A549 (cell line): ENCODE data around the gene SLC6A7. TPM values are rescaled to one million over a fixed set of nuclear protein-coding genes. Genes with fewer than 3 reads are reported as not detected.

Experiments used
- ATAC-seq, 2 experiments: fragments of 200-7000 bp in 1 of 2; fragments of >200 bp in 1 of 2; cut with Nextera tagmentation in 1 of 2; cut with Tn5 transposase in 1 of 2; 3 replicates each; pipeline versions ENCODE4 v1.8.0 to v1.9.1; 2018 to 2020; ENCODE audit warnings: mild to moderate bottlenecking in 1 of 2, moderate library complexity in 1 of 2
- CTCF ChIA-PET: fragments of 300-600 bp; sonication (Branson Sonifier 250); formaldehyde crosslinking; extraction: SDS; loops from one replicate; lab custom pipeline; 2021; ENCODE audit warnings: antibody characterized with exemption, inconsistent platforms; lab: Yijun Ruan, JAX
- POLR2A ChIA-PET: fragments of 350-600 bp; formaldehyde crosslinking; extraction: SDS; loops from one replicate; lab custom pipeline; 2021; ENCODE audit warnings: antibody characterized with exemption, inconsistent platforms; lab: Yijun Ruan, JAX
- DNase-seq, 2 experiments: peaks; one replicate each; pipeline versions ENCODE4 v3.0.0 to v3.0.0-alpha.2; 2011 to 2016; ENCODE audit warnings: low read depth in 1 of 2, low spot score in 1 of 2
- FAIRE-seq: peaks from 2 replicates; lab custom pipeline; 2011; peaks lifted over from hg19 to GRCh38; lab: Jason Lieb, UNC
- H3K27ac ChIP-seq, 2 experiments: fragments of >200 bp; sonication (Bioruptor Twin); formaldehyde crosslinking; 3 replicates each; pipeline ENCODE4 v1.5.1; 2016 to 2017
- H3K4me1 ChIP-seq: fragments of >200 bp; sonication (Bioruptor Twin); formaldehyde crosslinking; 3 replicates; pipeline ENCODE4 v1.6.1; 2016
- H3K4me2 ChIP-seq: fragments of >200 bp; sonication (Bioruptor Twin); formaldehyde crosslinking; 3 replicates; pipeline ENCODE4 v1.6.1; 2016
- H3K4me3 ChIP-seq: fragments of >200 bp; sonication (Bioruptor Twin); formaldehyde crosslinking; 3 replicates; pipeline ENCODE4 v1.5.1; 2016
- H3K9me3 ChIP-seq: fragments of >200 bp; sonication (Bioruptor Twin); formaldehyde crosslinking; 3 replicates; pipeline ENCODE4 v1.6.1; 2016
- BHLHE40 ChIP-seq: IDR thresholded peaks from 2 replicates; pipeline ENCODE4 v1.6.1; 2012; ENCODE audit warnings: low read depth, low read length, inconsistent platforms
- CEBPB ChIP-seq, 2 experiments: fragments of >200 bp in 1 of 2; sonication (Bioruptor Twin) in 1 of 2; formaldehyde crosslinking in 1 of 2; IDR thresholded peaks; 2 replicates each; pipeline ENCODE4 v1.6.1; 2012 to 2016
- CHD2 ChIP-seq: fragments of 150-350 bp; IDR thresholded peaks from 2 replicates; pipeline ENCODE4 v1.6.1; 2014; ENCODE audit warnings: low read length; ENCODE audit not compliant: partially characterized antibody
- CHD4 ChIP-seq: fragments of 200-600 bp; sonication (generic); IDR thresholded peaks from 2 replicates; pipeline ENCODE4 v1.6.1; 2016; ENCODE audit warnings: antibody characterized with exemption, mild to moderate bottlenecking, borderline replicate concordance
- EHF ChIP-seq: fragments of 250-450 bp; sonication (Bioruptor Pico); IDR thresholded peaks from 2 replicates; pipeline ENCODE4 v1.5.0; 2020; ENCODE audit warnings: mild to moderate bottlenecking
- FOSB ChIP-seq: fragments of 250-450 bp; sonication (Bioruptor Pico); IDR thresholded peaks from 2 replicates; pipeline ENCODE4 v1.5.0; 2020; ENCODE audit warnings: mild to moderate bottlenecking, moderate library complexity
- FOSL2 ChIP-seq, 2 experiments: fragments of 450-650 bp in 1 of 2; fragments of >200 bp in 1 of 2; sonication (Bioruptor Twin) in 1 of 2; formaldehyde crosslinking; IDR thresholded peaks; 2 replicates each; pipeline versions ENCODE4 v1.5.0 to v1.6.1; 2016 to 2020; ENCODE audit warnings: mild to moderate bottlenecking in 1 of 2, moderate library complexity in 1 of 2
- HDAC2 ChIP-seq: fragments of 200-600 bp; sonication (generic); IDR thresholded peaks from 2 replicates; pipeline ENCODE4 v1.6.1; 2016
- HEYL ChIP-seq: fragments of 250-450 bp; sonication (Bioruptor Pico); IDR thresholded peaks from 2 replicates; pipeline ENCODE4 v1.8.0; 2021; ENCODE audit warnings: mild to moderate bottlenecking, moderate library complexity
- HOXB13 ChIP-seq: fragments of 250-450 bp; sonication (Bioruptor Pico); IDR thresholded peaks from 2 replicates; pipeline ENCODE4 v1.5.0; 2020; ENCODE audit warnings: low read depth, mild to moderate bottlenecking, moderate library complexity
- HOXB5 ChIP-seq: fragments of 250-450 bp; sonication (Bioruptor Pico); IDR thresholded peaks from 2 replicates; pipeline ENCODE4 v1.5.0; 2020; ENCODE audit warnings: mild to moderate bottlenecking, moderate library complexity
- MAZ ChIP-seq: fragments of 150-350 bp; IDR thresholded peaks from 2 replicates; pipeline ENCODE4 v1.6.1; 2014; ENCODE audit warnings: antibody characterized with exemption, low read depth, low read length, borderline replicate concordance
- MYC ChIP-seq: IDR thresholded peaks from 2 replicates; pipeline ENCODE4 v1.6.1; 2012; ENCODE audit warnings: mild to moderate bottlenecking, inconsistent platforms, low read length, improper control_type of control experiment, borderline replicate concordance
- NPAS2 ChIP-seq: fragments of 250-450 bp; sonication (Bioruptor Pico); IDR thresholded peaks from 2 replicates; pipeline ENCODE4 v1.8.0; 2022; ENCODE audit warnings: mild to moderate bottlenecking, moderate library complexity, borderline replicate concordance
- PHF8 ChIP-seq: fragments of 200-600 bp; sonication (generic); IDR thresholded peaks from 2 replicates; pipeline ENCODE4 v1.6.1; 2016; ENCODE audit warnings: low read depth, mild to moderate bottlenecking, antibody characterized with exemption, moderate library complexity, borderline replicate concordance
- POLR2A ChIP-seq: IDR thresholded peaks from 2 replicates; pipeline ENCODE4 v1.6.1; 2012; ENCODE audit warnings: mild to moderate bottlenecking, low read length
- SMC3 ChIP-seq: fragments of >200 bp; sonication (Bioruptor Twin); formaldehyde crosslinking; IDR thresholded peaks from 3 replicates; pipeline ENCODE4 v1.6.1; 2018; ENCODE audit warnings: inconsistent platforms
- TFCP2L1 ChIP-seq: fragments of 250-450 bp; sonication (Bioruptor Pico); IDR thresholded peaks from 2 replicates; pipeline ENCODE4 v1.5.0; 2021; ENCODE audit warnings: mild to moderate bottlenecking
- ZFP36 ChIP-seq: fragments of 450-650 bp; IDR thresholded peaks from 2 replicates; pipeline ENCODE4 v1.6.1; 2014; ENCODE audit warnings: borderline replicate concordance; ENCODE audit not compliant: partially characterized antibody
- ZNF302 ChIP-seq: fragments of 250-450 bp; sonication (Bioruptor Pico); IDR thresholded peaks from 2 replicates; pipeline ENCODE4 v1.9.0; 2021; ENCODE audit warnings: inconsistent platforms, mild to moderate bottlenecking, moderate library complexity
- ZSCAN20 ChIP-seq: fragments of 250-450 bp; sonication (Bioruptor Pico); IDR thresholded peaks from 2 replicates; pipeline ENCODE4 v1.8.0; 2022; ENCODE audit warnings: mild to moderate bottlenecking, moderate library complexity
- WGBS: methylation state at CpG from one replicate; pipeline ENCODE4 v1.1.6; 2017; ENCODE audit errors: missing lambda C conversion rate; 5-methylcytosine and 5-hydroxymethylcytosine counted together
- polyA plus RNA-seq, 4 experiments: library from polyadenylated mRNA; depleted of rRNA in 3 of 4; stranded (reverse); fragments of >200 nt; fragmentation: RNase III in 1 of 4; extraction: RNeasy Plus Mini Kit Qiagen cat#74134 plus additional on column Dnase treatment in 1 of 4; gene quantifications; 2 replicates in 3 of 4; 3 replicates in 1 of 4; pipeline ENCODE4 v1.2.3, GENCODE V29; 2011 to 2017
- TF ChIP-seq, protein P1 (sequence below): fragments of 450-650 bp; IDR thresholded peaks from 2 replicates; pipeline ENCODE4 v1.6.1; 2014; ENCODE audit warnings: antibody characterized with exemption
- TF ChIP-seq, protein P2 (sequence below): fragments of 150-350 bp; IDR thresholded peaks from 2 replicates; pipeline ENCODE4 v1.6.1; 2014; ENCODE audit warnings: low read depth, mild to moderate bottlenecking, low read length

Gene SLC6A7
- polyA plus RNA-seq, 2 of the 4 experiments (the other 2 are of a cell fraction): not detected

DNA sequence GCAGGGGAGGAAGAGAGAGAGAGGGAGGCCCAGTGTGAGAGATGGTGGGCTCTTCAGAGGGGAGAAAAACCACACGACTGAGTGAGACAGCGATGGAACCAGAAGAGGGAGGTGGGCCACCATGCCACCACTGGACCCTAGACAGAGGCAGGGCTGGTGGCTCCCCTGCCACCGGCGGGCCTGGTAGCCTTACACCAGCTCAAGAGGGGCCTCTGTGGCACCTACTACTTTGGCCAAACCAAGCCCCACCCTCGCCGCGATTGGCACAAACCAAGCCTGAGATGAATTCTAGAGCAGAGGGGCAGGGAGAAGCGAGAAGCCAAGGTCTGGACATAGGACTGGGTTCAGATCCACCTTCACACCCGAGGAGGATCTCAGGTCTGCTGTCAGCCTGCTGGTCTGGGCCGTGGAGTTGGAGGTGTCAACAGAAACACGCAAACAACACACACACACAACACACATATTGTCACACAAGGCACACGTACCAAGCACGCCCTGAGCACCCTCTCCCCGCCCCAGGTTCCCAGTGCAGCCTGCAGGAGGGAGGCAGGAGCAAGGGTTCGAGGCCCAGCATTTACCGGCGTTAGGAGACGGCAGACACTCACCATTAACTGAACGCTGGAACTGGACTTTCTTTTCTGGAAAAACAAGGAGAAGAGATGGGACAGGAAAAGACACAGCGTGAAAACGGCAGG lies 49.4 kb downstream of the SLC6A7 start:
- Histone ChIP-seq H3K4me3 (no peak overlapping the region), H3K27ac (no peak overlapping the region), H3K4me1 (no peaks in the 10 kb centered on the region), H3K9me3 (no peaks in the 10 kb centered on the region), H3K4me2 (no peak overlapping the region)
- TF ChIP-seq HOXB13 (CRISPR knock-in tag) (no peak), NPAS2 (CRISPR knock-in tag) (no peak), BHLHE40 (no peak)
- ATAC-seq (no peak), DNase-seq (no peak), FAIRE-seq (no peak)
- ChIA-PET POLR2A (no interaction called here), CTCF (interaction anchor here (2.3 kb wide), 1 partner anchor 111 kb away, joined by 6 read pairs; no protein-coding TSS in a partner anchor)
- 79% methylated on average over 21 of the region's 21 CpGs for WGBS

DNA sequence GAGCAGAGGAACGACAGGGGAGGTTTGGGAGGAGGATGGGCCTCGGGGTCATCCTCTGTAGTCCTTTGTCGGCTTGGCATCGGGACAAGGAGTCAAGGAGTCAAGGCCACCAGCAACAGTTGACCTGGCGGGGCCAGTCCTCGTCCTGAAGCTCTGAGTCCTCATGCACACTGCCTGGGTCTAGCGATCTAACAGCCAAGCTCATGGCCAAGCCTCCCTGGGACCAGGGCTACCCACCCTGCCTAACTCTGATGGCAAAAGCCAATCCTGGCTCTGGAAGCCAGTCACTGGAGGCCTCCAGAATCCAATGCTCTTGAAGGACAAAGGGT lies 49.9 kb downstream of the SLC6A7 start:
- TF ChIP-seq ZFP36 (no peak), FOSB (no peak), CHD4 (no peak), TFCP2L1 (CRISPR knock-in tag) (no peak)
- TF ChIP-seq, protein P1, sequence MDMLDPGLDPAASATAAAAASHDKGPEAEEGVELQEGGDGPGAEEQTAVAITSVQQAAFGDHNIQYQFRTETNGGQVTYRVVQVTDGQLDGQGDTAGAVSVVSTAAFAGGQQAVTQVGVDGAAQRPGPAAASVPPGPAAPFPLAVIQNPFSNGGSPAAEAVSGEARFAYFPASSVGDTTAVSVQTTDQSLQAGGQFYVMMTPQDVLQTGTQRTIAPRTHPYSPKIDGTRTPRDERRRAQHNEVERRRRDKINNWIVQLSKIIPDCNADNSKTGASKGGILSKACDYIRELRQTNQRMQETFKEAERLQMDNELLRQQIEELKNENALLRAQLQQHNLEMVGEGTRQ: no peak
- Histone ChIP-seq H3K4me3 (no peak overlapping the region), H3K4me2 (no peak overlapping the region), H3K4me1 (no peaks in the 10 kb centered on the region), H3K27ac (no peak overlapping the region), H3K9me3 (no peaks in the 10 kb centered on the region)
- no peak for FAIRE-seq
- no peak for DNase-seq
- ChIA-PET CTCF (interaction anchor here (1.1 to 2.3 kb wide), 3 partner anchors 22 to 111 kb away, joined by 3 to 8 read pairs (median 6); no protein-coding TSS in a partner anchor), POLR2A (no interaction called here)
- 53% methylated on average over 7 of the region's 7 CpGs for WGBS
- ATAC-seq: no peak

DNA sequence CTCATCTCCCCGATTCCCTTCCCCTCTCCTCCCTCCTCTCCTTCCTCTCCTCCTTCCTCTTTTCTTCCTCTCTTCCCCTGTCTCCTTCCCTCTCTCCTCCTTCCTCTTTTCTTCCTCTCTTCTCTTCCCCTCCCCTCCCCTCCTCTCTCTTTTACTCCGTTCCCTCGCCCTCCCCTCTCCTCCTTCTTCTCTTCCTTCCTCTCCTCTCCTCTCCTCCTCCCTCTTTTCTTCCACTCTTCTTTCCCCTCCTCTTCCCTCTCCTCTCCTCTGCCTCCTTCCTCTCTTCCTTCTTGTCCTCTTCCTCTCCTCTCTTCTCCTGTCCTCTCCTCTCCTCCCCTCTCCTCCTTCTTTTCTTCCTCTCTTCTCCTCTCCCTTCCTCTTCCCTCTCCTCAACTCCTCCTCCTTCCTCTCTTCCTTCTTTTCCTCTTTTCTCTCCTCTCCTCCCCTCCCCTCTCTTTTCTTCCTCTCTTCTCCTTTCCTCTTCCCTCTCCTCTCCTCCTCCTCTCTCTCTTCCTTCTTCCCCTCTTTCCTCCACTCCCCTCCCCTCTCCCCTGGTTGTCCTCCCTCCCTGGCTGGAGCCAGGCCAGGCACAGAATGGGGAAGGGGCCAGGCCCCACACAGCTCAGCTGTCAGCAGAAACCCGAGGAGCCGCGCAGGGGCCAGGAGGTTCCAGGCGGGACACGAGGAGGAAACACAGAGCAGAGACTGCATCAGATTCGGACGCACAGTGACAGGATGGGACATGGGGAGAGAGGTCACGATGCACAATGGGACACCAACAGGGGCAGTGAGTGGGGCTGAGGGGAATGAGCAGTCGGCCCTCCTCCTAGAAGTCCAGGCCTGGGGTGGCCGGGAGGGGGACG lies 51.7 kb downstream of the SLC6A7 start:
- H3K9me3 ChIP-seq: no peaks in the 10 kb centered on the region
- ATAC-seq: no peak
- H3K4me3 ChIP-seq: no peak overlapping the region
- POLR2A ChIA-PET: no interaction called here
- TF ChIP-seq FOSL2 (IDR thresholded peaks at IDR 0.05): no peak
- no peak for TF ChIP-seq FOSL2 (CRISPR knock-in tag; IDR thresholded peaks at IDR 0.05)
- TF ChIP-seq PHF8: no peak
- TF ChIP-seq ZSCAN20: no peak
- no peak for TF ChIP-seq MYC
- TF ChIP-seq, protein P2, sequence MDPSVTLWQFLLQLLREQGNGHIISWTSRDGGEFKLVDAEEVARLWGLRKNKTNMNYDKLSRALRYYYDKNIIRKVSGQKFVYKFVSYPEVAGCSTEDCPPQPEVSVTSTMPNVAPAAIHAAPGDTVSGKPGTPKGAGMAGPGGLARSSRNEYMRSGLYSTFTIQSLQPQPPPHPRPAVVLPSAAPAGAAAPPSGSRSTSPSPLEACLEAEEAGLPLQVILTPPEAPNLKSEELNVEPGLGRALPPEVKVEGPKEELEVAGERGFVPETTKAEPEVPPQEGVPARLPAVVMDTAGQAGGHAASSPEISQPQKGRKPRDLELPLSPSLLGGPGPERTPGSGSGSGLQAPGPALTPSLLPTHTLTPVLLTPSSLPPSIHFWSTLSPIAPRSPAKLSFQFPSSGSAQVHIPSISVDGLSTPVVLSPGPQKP: no peak
- TF ChIP-seq ZFP36: no peak
- TF ChIP-seq CHD2: no peak
- TF ChIP-seq MAZ: no peak
- TF ChIP-seq HOXB13 (CRISPR knock-in tag): no peak
- TF ChIP-seq HEYL: no peak
- TF ChIP-seq CEBPB (IDR thresholded peaks at IDR 0.05): no peak
- no peak for TF ChIP-seq POLR2A
- TF ChIP-seq ZNF302 (CRISPR knock-in tag): no peak
- TF ChIP-seq HDAC2: no peak
- no peak for TF ChIP-seq HOXB5 (CRISPR knock-in tag)
- TF ChIP-seq EHF (CRISPR knock-in tag): no peak
- no peak for TF ChIP-seq SMC3
- TF ChIP-seq, all 56 proteins: peak for 0
- CTCF ChIA-PET: interaction anchor here (1.0 to 2.3 kb wide), 4 partner anchors 24 to 109 kb away, joined by 4 to 8 read pairs (median 5); no protein-coding TSS in a partner anchor
- WGBS: 79% methylated on average over 14 of the region's 14 CpGs
- DNase-seq (no peak), FAIRE-seq (no peak)
- Histone ChIP-seq H3K4me1 (no peaks in the 10 kb centered on the region), H3K27ac (no peak overlapping the region), H3K4me2 (no peak overlapping the region)
